GM21526 (cell line): Measurements from ENCODE around the gene GRIK2.
"Not testable (repeated sequence)": the region's sequence is repeated elsewhere in the genome, so short reads cannot be mapped to it uniquely, and the experiment has no call there.

Source experiments
- ATAC-seq: cut with Tn5 transposase; IDR thresholded peaks from one replicate; pipeline ENCODE4 v1.9.1; 2021; ENCODE audit warnings: moderate library complexity; ENCODE audit not compliant: unreplicated experiment, low FRiP score

The GRIK2 gene

DNA sequence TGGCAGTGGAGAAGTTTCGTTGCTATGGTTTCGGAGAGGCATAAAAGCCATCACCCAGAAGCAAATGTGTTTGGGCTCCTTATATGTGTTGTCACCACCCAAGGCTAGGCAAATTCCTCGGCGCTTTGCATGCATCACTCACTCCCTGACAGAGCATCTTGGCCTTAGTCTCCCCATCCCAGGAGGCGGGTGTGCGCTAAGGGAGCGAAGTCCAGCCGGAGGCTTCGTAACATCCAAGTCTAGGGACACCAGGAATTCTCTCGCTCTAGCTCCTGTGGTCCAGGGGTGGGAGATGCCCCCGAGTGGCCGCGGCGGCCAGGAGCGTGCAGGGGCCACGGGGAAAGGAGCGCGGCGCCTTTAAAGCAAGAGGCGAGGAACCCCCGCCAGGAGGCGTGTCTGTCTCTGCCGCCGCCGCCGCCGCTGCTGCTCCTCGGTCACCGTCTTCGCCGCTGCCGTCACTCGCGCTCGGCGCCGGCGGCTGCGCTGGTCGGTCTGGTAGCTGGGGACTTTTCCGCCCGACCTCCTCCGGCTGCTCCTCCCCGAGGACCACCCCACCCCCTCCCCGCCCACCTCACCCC, at the start of gene GRIK2:
Gene GRIK2, plus strand, starts transcription at position 458 of the 578 bp plus-strand sequence.
- peak; percentile 79 for ATAC-seq

GRCh38 chr6:101344885-101345284, 48.6 kb upstream of the GRIK2 start:
- ATAC-seq = no peak

GRCh38 chr6:101348816-101349215, 44.7 kb upstream of the GRIK2 start:
- ATAC-seq = no peak

- ATAC-seq = not testable (repeated sequence)
Observed at GRCh38 chr6:101350631-101351030, 42.9 kb upstream of the GRIK2 start.

DNA sequence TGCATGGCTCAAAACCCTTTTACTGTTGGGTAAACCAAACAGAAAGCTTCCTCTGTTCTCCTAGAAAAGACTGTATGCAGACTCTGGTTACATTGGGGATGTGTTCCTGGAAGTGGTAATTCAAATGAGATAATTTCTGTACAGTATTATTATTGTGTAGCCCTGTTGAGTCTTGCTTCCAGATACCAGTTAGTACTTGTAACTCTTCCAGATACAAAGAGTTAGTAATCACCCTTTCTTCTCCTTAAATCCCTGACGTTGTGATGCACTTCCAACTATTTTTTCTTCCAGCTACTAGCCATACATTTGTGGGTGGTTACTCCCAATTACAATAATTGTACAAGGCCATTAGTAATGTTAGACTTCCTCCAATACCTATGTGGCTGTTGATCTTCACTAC, 42.3 kb upstream of the GRIK2 start:
- ATAC-seq = no peak

- ATAC-seq = no peak
Observed at GRCh38 chr6:101352316-101352715, 41.2 kb upstream of the GRIK2 start.

DNA sequence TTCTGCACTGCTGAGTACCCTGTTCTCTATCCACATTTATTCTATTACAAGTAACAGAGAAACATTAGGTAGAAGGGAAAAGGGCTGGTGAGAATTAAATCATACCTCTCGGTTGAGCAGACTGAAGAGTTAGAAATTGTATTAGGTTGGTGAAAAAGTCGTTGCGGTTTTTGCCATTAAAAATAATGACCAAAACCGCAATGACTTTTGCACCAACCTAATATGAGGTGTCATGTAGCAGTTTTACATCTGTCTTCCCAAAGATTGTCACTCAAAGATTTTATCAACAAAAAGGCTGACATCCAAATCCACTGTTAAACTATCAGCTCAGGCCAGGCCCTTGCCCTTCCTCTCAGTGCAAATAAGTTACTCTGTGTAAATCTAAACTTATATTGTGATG, 28.3 kb upstream of the GRIK2 start:
- ATAC-seq = no peak

DNA sequence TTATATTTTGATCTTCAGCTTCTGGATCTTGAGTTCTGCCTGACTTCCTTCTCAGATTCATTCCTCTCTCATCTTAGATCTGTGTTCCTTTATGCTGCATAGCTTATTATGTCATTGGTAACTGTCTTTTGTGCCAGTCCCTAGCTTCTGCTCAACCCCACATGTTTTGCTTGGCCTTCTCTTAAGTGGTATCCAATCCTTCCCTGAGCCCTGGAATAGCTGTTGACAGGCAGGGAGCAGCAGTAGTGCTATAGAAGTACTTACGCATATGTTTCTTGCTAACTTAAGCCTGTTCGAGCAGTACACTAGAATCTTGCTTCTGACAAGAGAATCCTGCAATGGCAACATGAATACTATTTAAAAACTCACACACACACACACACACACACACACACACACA, 13.6 kb upstream of the GRIK2 start:
- no peak for ATAC-seq

GRCh38 chr6:101380897-101381630, 12.4 kb upstream of the GRIK2 start:
- ATAC-seq = no peak

DNA sequence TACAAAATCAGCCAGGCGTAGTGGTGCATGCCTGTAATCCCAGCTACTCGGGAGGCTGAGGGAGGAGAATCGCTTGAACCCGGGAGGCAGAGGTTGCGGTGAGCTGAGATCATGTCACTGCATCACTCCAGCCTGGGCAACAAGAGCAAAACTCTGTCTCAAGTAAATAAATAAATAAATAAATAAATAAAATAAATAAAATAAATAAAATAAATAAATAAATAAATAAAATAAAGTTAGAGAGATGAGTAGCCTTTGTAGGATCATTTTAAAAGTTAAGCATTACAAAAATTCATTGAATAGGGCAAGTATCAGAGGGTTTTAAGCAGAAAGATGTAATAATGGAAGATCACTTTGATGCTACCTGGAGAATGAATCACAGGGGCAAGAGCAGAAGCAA, 9.8 kb upstream of the GRIK2 start:
- ATAC-seq = not testable (repeated sequence)

GRCh38 chr6:101386982-101387381, 6.5 kb upstream of the GRIK2 start:
- ATAC-seq = no peak

DNA sequence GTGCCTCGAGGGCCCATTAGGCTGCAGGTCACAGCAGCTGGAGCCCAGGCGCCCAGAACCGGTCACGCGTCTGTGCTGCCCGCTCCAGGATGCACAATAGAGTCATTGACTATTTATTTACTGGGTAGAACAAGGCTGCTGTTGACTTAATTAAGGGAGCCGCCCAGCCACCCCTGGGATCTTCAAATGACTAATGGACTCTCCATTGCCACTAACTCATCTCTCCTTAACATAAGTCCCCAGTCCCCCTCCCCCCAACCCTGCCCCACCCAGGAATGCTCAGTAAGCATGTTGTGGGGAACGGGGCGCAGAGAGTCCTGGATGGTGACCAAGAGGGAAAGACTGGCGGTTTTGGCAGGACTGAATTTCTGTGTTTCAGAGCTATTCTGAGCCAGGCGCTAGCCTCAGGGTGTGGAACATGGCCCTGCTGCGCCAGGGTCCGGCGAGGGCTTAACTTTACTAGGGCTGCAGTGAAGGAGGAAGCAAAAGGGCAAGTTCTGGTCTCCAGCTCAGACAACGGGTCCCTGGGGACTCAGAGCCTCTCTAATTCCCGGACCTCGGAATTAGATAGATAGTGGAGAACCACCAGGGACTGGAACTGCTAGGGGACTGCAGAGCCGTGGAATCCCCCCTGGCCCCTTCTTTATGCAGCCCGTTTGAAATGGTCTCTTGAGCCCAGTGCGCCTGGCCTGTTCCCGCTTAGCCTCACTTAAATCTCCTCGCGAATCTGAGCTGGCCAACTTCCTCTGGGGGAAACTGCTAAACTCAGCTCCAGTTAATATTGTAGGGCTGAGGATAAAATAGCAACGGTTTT, 1.5 kb upstream of the GRIK2 start:
- ATAC-seq = no peak

- no peak for ATAC-seq
Observed at GRCh38 chr6:101392586-101393230, 800 bp upstream of the GRIK2 start.

- ATAC-seq = no peak
Observed at GRCh38 chr6:101393829-101394251, 332 bp downstream of the GRIK2 start.

DNA sequence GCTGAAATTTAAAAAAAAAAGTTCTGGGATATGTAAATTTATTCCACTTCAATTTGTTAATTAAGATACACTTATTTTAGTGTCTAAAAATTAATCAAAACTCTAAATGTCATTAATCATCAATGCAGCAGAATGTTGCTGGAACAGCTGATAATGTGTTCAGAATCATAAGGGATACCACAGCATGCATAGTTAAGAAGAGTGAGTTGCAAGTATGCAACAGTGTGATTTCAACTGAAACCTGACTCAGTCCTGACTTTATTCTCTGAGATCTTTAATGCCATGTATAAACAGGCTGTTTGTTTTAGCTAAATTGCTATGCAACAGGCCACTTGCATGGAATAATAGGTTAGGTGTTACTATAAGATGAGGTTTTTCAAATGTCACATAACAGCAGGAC, 1.4 kb downstream of the GRIK2 start:
- no peak for ATAC-seq

- no peak for ATAC-seq
Observed at GRCh38 chr6:101395345-101395744, 1.8 kb downstream of the GRIK2 start.

- ATAC-seq = no peak
Observed at GRCh38 chr6:101396548-101397173, 3.2 kb downstream of the GRIK2 start.

DNA sequence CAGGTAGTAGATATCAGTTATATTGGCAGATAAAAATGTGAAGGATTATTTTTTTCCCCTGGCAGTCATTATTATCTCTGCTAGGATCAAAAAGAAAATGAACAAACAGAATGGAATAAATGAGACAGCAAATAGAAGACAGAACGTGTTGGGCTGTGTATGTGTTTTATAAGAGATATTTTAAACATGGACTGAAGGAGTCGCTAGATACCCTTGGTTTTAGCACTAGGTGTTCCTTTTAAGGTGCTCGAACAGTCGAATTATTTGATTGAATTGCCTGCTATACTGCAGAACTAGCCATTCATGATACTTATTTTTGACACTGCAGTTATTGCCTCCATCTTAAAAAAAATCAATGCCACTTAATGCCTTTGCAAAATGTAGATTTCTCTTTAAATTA, 3.7 kb downstream of the GRIK2 start:
- no peak for ATAC-seq

- no peak for ATAC-seq
Observed at GRCh38 chr6:101398716-101399615, 5.5 kb downstream of the GRIK2 start.
